ENCODE measurements around the gene DNAAF5. TPM values are rescaled to one million over a fixed set of nuclear protein-coding genes. Genes with fewer than 3 reads are reported as not detected.

DNAAF5 gene
- 29.8 TPM for polyA plus RNA-seq (ENCODE audit: insufficient read length)

DNA sequence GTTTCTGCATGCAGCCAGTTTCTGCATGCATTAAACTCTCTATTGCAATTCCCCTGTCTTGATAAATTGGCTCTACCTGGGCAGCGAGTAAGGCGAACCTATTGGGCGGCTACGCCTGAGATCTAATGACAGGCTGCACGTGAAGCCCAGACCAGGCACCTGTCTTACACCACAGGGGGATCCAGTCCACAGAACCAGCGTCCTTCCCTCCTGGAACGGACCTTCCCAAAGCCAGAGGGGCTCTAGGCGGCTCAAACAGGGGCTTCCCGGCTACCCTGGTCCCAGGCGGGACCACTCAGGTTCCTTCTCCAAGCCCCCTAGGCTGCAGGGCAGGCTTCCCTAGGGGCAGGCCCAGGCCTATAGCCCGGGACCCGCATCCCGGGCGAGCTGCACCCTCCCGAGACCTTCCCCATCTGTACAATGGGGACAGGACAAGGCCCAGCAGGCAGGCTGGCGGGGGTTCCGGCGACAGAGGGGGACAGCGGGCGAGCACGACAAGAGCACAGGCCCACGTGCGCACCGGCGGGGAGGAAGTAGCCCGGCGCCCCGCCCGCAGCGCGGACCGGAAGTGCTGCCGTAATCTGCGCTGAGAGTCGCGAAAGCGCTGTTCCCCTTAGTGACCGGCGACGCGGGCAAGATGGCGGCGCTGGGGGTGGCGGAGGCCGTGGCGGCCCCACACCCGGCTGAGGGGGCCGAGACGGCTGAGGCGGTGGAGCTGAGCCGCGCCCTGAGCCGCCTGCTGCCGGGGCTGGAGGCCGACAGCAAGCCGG, at the start of gene DNAAF5:
TSS of gene DNAAF5 (plus strand) at position 616 of the 770 bp plus-strand sequence. CDS start at position 638, 22 bp downstream.
- DNase-seq (ENCODE audit: low read depth), result peak; percentile 39

DNA sequence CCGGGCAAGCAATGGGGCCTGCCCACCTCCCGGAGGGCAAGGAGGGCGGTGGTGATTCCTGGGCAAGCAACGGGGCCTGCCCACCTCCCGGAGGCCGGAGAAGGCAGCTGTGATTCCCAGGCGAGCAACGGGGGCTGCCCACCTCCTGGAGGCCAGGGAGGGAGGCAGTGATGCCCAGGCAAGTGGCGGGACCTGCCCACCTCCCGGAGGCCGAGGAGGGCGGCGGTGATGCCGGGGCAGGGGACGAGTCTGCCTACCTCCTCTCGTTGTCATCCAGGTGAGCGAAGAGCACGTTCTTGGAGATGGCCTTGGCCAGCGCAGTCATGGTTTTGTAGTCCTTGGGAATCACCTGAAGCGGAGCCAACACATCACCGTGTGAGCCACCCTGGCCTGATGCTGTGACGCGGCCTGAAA, 49.5 kb upstream of the DNAAF5 start:
- no peak for DNase-seq (ENCODE audit: low read depth)

DNA sequence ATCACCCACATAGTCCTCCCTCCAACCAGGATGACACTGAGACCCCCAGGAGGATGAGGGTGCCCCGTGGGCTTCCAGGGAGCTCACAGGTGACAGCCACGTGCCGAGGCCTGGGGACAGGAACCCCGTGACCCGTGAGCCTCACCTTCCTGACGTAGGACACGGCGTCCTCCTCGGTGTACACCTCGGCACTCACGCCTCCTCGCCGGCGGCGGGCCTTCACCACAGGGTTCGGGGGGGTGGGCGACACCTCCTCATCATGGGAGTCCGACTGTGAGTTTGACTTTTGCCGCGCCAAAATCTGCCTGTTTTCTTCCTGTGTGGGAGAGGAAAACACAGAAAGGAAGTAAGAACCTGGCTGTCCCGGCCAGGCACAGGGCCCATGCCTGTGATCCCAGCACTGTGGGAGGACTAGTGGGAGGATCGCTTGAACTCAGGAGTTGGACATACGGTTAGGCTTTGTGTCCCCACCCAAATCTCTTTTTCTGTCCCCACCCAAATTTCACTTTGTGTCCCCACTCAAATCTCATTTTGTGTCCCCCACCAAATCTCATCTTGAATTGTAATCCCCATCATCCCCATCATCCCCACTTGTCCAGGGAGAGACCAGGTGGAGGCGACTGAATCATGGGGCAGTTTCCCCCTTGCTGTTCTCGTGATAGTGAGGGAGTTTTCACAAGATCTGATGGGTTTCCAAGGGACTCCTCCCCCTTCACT, 45.9 kb upstream of the DNAAF5 start:
- no peak for DNase-seq (ENCODE audit: low read depth)

DNA sequence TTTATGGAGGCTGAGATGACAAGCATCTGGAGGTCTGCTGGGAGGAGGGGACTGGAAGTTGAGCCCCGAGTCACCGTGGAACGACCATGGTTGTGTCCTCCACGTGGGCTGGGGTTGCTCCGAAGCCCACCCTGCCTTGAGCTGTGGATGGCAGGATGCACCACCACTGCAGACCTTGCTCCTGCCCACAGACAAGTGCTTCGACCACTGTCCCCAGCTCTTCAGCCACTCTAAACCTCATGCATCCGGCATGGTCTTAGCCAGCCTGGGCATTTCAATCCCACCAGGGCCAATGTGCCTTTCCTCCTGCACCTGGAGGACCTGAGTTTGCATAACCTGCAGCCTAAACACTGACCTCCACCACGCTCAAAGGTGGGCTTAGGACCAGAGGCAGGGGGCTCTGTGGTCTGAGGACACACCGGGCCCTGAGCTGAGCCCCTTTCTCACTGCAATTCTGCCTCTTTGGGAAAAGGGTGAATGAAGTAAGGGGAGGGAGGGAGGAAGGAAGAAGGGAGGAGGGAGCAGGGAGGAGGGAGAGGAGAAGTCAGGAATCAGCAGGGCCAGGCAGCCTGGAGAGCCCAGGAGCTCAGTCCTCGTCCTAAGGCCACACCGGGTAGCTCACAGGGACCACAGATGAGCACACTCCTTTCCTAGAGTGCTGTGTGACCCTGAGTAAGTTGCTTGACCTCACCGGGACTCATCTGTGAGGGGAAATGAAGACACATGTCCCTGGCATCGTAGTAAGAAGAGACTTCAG, 44.8 kb upstream of the DNAAF5 start:
- DNase-seq (ENCODE audit: low read depth), result no peak

DNA sequence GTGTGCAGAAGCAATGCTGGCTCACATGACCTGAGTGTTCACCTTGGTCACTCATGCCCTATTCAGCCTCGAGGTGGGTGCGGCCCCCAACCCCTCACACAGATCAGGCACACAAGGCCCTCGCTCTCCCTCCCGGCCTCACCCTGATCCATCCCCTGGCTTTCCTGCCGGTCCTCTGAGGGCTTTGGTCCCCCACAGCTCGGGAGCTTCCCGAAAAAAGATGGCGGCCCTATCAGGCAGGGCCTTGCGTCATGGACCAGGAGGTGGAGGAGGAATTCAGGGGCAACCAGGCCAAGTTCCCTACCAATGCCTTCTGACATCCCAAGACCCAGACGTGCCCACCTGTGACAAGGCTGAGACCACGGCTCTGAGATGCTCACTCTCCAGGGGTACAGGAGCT, 43.7 kb upstream of the DNAAF5 start:
- DNase-seq (ENCODE audit: low read depth), result no peak

DNA sequence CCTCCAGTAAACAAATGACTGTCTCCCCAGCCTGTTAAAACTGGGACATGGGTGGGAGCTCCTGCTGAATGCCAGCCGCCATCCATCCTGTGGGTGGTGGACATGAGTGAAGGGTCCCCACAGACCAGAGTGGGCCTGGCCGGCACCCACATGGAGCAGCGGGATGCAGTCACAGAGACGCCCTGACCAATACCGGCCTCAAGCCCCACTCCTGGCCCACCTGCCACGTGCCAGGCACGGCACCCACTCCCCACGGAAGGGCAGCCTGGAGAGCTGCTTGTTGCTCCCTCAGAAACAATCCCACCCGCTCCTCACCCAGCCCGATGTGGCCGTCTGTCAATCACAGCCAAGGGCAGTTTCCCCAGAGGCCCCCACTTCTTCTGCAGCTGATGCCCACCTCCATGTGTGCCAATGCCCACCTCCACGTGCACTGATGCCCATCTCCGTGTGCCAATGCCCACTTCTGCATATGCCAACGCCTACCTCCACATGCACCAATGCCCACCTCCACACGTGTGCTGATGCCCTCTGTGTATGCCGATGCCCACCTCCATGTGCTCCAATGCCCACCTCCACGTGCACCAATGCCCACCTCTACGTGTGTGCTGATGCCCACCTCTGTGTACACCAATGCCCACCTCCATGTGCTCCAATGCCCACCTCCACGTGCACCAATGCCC, 42.8 kb upstream of the DNAAF5 start:
- no peak for DNase-seq (ENCODE audit: low read depth)

DNA sequence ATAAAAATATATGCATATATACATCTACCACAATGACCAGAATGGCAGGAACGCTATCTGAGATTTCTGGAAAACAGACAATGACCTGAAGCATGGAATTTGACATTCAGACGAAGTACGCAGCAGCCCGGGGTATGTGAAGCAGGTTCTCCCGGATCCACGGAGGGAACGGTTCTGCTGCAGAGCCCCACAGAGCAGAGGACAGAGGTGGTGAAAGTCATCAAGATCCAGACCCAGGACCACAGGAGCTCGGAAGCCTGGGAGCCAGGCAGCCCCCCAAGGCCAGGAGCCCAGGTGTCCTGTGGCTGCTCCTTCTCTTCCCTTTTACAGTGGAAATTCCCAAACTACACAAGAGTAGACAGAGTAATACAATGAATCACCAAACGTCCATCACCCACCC, 42.1 kb upstream of the DNAAF5 start:
- DNase-seq (ENCODE audit: low read depth), result no peak

DNA sequence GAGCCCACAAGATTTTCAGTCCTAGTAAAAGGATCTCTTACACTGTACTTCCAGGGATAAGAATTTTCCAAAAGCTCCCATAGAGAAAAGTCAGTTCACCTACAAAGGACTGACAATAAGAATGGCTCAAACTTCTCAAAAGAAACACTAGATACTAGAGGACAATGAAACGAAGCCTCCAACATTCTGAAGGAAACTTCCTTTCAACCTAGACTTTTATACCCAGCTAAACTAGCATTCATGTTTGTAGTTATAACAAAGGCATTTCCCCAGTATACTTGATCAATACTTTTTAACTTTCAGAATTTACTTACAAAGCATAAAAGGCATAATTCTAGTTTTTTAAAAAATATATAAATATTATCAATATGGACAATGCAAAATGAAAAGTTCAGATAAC, 41.0 kb upstream of the DNAAF5 start:
- DNase-seq (ENCODE audit: low read depth), result no peak

DNA sequence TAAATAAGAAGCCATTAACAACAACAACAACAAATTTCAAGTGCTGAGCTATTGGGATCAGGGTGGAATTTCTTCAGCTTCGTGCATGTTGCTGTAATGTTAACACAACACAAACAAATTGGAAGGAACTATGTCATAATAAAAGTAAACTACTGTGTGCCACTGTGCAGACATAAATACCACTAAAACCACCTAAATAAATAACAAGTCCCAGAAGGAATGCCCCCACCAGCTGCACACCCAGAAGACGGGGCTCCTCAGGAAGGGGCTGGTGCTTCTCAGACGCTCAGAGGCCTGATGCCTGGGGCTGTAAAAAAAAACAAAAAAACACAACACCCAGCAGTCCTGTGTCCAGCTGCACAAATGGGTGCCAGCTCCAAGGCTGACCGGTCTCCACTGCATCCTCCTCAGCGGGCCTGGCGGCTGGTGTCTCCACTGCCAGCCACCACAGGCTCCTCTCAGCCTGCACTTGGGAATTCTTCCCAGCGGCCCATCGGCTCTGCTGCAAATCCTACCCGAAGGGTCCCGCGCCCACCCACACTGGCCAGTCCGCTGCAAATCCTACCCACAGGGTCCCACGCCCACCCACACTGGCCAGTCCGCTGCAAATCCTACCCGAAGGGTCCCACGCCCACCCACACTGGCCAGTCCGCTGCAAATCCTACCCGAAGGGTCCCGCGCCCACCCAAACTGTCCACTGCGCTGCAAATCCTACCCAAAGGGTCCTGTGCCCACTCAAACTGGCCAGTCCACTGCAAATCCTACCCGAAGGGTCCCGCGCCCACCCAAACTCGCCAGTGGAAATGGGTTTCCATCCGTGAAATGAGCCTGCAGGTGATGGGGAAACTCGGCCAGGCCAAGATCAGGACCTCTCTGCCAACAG, 35.8 kb upstream of the DNAAF5 start:
- no peak for DNase-seq (ENCODE audit: low read depth)

DNA sequence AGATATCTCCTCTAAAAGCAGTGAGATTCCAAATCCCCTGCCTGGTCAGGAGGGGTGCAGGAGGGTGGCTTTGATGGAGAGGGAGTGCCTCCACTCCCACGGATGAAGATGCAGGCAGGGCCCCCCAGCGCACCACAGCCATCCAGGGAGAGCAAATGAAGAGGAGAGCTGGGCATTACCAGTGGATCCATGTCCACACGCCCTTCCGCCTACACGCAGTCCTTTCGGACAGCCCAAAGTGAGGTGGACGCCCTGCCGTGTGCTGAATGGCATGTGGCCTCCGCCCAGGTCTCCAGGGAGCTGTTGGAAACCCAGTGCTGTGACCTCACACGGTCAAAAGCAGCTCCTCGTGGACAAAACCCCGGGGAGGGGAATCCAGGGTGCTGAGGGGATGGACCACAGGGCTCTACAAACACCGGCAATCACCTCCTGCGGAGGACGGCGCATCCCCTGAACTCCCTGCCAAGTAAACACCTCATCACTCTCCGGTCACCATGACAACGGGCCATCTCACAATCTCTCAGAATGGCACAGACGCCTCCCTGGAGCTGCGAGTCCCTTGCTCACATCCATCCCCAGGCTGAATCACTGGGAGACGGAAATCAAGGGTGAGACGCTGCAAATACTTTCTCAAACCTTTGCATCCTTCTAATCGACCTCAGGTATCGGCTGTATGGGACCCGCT, 35.0 kb upstream of the DNAAF5 start:
- no peak for DNase-seq (ENCODE audit: low read depth)

DNA sequence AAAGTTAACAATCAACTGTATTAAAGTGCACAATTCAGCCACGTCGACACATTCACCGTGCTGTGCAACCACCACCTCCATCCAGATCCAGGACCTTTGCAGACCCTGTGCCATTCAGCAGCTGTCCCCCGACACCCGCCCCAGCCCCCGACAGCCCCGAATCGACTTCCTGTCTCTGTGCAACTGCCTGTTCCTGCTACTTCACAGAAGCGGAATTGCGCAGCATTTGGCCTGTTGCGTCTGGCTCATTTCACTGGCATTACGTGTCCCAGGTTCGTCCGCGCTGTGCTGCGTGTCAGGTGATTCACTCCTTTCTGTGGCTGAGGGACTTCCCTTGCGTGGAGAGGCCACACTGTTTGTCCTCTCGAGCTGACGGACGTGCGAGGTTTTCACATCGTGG, 33.2 kb upstream of the DNAAF5 start:
- no peak for DNase-seq (ENCODE audit: low read depth)

DNA sequence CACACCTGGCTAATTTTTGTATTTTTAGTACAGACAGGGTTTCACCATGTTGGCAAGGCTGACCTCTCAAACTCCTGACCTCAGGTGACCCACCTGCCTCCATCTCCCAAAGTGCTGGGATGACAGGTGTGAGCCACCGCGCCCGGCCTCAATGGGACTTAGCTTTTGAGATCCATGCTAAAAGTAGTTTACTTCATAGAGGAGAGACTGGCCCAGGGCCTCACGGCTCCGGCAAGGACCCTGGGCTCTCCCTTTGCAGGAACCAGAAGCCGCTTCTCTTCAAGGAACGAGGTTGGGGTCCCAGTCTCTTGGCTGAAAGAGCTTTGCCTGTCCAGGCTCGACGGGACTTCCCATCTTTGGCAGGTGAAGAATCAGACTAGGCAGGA, 30.1 kb upstream of the DNAAF5 start:
- no peak for DNase-seq (ENCODE audit: low read depth)

DNA sequence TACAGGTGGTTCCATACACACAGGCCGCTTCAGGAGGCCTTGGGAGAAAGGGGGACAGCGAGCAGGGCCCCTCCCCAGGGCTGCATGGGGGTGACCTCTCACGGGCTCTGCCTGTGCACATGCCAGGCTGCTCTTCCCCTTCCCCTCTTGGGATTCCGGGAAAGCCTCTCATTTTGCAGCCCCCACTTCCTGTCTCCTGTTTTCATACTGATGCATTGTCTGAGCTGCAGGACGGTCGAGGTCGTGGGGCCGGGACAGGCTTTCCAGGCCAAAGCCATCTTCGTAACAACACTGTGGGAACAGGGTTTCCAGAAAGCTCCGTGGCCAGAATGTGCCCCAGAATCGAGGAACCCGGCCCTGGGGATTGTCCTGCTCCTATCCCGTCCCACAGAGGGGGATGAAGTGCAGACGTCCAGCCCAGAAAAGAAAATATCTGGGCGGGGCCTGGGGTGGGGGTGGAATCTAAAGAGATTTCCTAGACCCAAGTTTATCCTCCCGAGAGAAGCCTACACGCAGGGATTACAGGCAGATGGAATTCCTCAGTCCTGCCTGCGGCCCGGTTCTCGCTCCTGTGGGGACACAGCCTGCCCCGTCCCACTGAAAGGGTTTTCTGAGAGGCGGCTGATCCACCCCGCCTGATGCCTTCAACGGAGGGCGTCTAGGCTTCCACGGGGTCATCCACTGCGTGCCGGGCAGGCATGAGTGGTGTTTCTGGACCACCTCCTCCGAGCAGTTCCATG, 29.5 kb upstream of the DNAAF5 start:
- no peak for DNase-seq (ENCODE audit: low read depth)

DNA sequence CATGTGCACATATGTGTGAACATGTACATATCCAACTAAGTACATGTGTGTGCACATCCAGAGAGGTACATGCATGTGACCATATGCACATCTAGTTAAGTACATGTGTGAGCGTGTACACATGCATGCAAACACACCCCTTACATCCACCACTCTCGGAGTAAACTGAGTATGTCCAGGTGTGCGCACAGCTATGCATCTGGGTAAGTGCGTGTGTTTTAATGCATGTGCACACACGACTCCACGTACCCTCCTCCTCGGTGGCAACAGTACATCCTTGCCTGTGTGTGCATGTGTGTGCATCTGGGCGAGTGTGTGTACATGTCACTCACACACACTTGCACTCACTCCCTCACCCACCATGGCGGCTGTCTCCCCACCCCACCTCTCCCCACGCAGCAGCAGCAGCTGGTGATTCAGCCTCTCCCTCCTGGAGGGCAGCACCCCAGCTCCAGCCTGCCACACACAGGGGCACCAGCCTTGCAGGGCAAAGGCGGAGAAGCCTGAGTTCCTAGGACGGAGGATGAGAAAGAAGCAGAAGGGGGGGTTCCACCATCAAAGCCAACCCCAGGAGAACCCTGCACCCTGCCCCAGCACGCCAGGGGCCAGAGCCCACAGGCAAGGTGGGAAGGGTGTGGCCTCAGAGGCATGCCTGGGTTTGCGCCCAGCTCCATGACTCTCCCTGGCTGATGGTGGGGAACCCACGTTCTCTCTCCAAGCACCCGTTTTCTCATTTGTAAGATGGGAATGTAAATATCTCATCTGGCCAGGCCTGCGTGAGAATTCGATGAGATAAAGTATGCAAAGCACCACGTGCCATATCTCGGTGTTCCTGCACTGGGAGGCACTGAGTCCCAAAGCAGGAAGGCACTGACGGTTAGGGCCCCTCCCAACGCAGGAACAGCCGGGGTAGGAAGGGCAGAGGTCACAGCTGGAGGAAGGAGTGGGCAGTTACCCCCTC, 27.7 kb upstream of the DNAAF5 start:
- DNase-seq (ENCODE audit: low read depth), result no peak

DNA sequence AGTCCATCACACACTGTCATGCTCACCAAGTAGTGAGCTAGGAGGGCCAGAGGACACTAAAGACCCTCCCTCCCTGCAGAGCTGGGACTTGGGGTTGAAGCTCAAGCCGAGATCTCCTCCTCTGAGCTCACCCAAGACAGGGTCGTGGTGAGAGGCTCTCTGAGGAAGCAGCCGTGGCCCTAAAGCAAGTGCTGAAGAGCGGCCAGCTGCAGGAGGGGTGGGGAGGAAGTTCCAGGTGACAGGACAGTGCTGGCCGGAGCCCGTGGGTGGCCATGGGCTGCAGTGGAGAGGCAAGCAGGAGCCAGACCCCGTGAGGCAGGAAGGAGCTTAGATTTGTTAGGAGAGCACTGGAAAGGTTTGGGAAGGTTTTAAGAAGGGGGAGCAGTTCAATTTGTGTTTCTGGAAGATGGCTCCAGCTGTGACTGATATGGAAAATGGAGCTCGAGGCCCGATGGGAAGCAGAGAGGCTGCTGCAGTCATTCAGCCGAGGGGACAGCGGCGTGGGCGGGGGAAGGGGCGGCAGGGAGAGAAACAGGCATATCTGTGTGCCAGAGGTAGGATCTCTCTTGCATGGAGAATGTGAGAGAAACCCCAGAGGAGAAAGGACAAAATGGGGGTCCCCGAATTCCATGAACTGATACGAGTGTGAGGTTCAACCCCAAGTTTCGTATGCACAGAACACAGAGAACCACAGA, 26.9 kb upstream of the DNAAF5 start:
- no peak for DNase-seq (ENCODE audit: low read depth)

DNA sequence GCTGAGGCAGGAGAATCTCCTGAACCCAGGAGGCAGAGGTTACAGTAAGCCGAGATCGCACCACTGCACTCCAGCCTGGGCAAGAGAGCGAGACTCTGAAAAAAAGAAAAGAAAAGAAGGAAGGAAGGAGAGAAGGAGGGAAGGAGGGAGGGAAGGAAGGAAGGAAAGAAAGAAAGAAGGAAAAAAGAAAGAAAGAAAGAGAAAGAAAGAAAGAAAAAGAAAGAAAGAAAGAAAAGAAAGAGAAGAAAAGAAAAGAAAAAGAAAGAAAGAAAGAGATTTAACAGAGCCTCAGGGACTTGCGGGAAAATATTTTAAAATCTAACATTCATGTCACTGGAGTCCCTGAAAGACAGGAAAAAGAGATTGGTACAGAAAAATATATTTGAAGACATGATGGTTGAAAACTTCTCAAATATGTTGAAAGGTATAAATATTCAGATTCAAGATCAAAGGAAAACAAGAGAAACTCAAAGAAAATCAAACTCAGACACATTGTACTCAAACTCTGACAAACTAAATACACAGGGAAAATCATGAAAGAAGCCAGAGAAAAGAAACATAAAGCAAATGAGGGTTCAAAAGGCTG, 25.3 kb upstream of the DNAAF5 start:
- DNase-seq (ENCODE audit: low read depth), result no peak

DNA sequence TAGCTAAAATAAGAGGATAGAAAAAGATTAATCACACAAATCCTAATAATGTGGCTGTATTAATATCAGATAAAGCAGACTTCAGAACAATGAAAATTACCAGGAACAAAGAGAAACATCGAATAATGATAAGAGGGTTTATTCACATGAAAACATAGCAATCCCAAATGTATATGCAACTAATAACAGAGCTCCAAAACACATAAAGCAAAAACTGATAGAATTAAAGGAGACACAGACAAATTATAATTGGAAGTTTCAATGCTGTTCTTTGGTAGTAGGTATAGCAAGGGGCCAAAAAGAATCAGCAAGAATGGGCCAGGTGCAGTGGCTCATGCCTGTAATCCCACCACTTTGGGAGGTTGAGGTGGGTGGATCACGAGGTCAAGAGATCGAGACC, 23.4 kb upstream of the DNAAF5 start:
- DNase-seq (ENCODE audit: low read depth), result no peak
